Heart left ventricle (tissue), 16 donors: ENCODE data around the gene NNAT. TPM values are rescaled to one million over a fixed set of nuclear protein-coding genes. Genes with fewer than 3 reads are reported as not detected.

ENCODE experiments used
- ATAC-seq, 4 donors: fragments of 200-7000 bp; cut with Tn5 transposase; one replicate each; pipeline ENCODE4 v1.9.1; 2020 to 2022; ENCODE audit warnings: moderate library complexity in 4 of 4, mild to moderate bottlenecking in 3 of 4, moderate number of reproducible peaks in 1 of 4
- DNase-seq, 5 donors: peaks; one replicate each; pipeline ENCODE4 v3.0.0-alpha.2; 2020
- H3K27ac ChIP-seq, 12 donors: fragments of 200-600 bp; sonication (generic) in 4 of 12; one replicate each; pipeline versions ENCODE4 v1.5.0 to v1.8.0; 2016 to 2022; ENCODE audit warnings: mild to moderate bottlenecking in 2 of 12
- H3K27me3 ChIP-seq, 9 donors: fragments of 200-600 bp; sonication (generic) in 2 of 9; one replicate each; pipeline versions ENCODE4 v1.5.1 to v1.8.0; 2016 to 2022; ENCODE audit warnings: mild to moderate bottlenecking in 3 of 9
- H3K36me3 ChIP-seq, 9 donors: fragments of 200-600 bp; sonication (generic) in 2 of 9; one replicate each; pipeline versions ENCODE4 v1.5.0 to v1.8.0; 2018 to 2022; ENCODE audit warnings: mild to moderate bottlenecking in 2 of 9
- H3K4me1 ChIP-seq, 12 donors: fragments of 200-600 bp; sonication (generic) in 4 of 12; one replicate each; pipeline versions ENCODE4 v1.5.0 to v1.8.0; 2016 to 2022; ENCODE audit warnings: mild to moderate bottlenecking in 3 of 12
- H3K4me3 ChIP-seq, 12 donors: fragments of 200-600 bp; sonication (generic) in 4 of 12; one replicate each; pipeline versions ENCODE4 v1.5.0 to v1.8.0; 2017 to 2022; ENCODE audit warnings: mild to moderate bottlenecking in 9 of 12, moderate library complexity in 4 of 12
- H3K9me3 ChIP-seq, 12 donors: fragments of 200-600 bp; sonication (generic) in 4 of 12; one replicate each; pipeline versions ENCODE4 v1.5.0 to v1.8.0; 2016 to 2022; ENCODE audit warnings: mild to moderate bottlenecking in 1 of 12
- CTCF ChIP-seq, 12 donors: fragments of 200-600 bp; sonication (generic) in 4 of 12; IDR thresholded peaks; one replicate each; pipeline versions ENCODE4 v1.5.0 to v1.8.0; 2018 to 2022; ENCODE audit warnings: antibody characterized with exemption in 12 of 12, mild to moderate bottlenecking in 5 of 12
- POLR2A ChIP-seq, 2 donors: fragments of 450-650 bp; IDR thresholded peaks; one replicate each; pipeline ENCODE4 v1.6.1; 2017; ENCODE audit warnings: antibody characterized with exemption in 2 of 2, mild to moderate bottlenecking in 2 of 2, moderate library complexity in 2 of 2
- WGBS, 4 donors: extraction: QIAGEN DNeasy Blood & Tissue Kit in 2 of 4; methylation state at CpG; one replicate each; pipeline versions ENCODE4 v1.1.5 to v1.1.7; 2013 to 2018; 5-methylcytosine and 5-hydroxymethylcytosine counted together
- intact Hi-C, 10 donors: fragments of 100-400 bp; cut with DNase I; formaldehyde crosslinking; loops; one replicate each; pipeline versions ENCODE4 v1.11.1 to v1.14.2; 2022
- polyA plus RNA-seq, 2 donors: library from polyadenylated mRNA; stranded (reverse); fragments of 200-250 nt; gene quantifications; one replicate each; pipeline ENCODE4 v1.2.3, GENCODE V29; 2013
- total RNA-seq, 9 donors: library from RNA; depleted of rRNA in 2 of 9; stranded (reverse); fragments of >200 nt in 2 of 9; fragmentation: NEBNext Ultra II Directional in 3 of 9; extraction: Animal tissue kit (Norgen Biotek cat#: 25700) in 3 of 9; gene quantifications; one replicate each; pipeline versions ENCODE4 v1.1.0 to v1.2.4, GENCODE V29; 2016 to 2023
- donor health status: ischemic (EF 13 %, LVEDD 7.1; RV severe dilation, severe dysfunction).
- donor health status: healthy with polysubstance abuse.
- donor health status: DM: no; HTN: yes; CAD: no.
- donor health status: DM: no; HTN: no; CAD: no.
- donor health status: ischemic (EF 25% LVEDD 6.9; RV normal size, moderate dysfunction).
- donor health status: ischemic (EF 25% LVEDD 5.7; RV mildly dilated, moderate dysfunction).
- donor health status: healthy.
- donor health status: DM: yes; HTN: yes; CAD: no.
- donor health status: ischemic (EF 35%, LVEDD 5.7; RV mildly dilated, moderate dysfunction).
- donor health status: nonischemic (EF 11% LVEDD 7.7; RV severe dilation, severe dysfunction).
- donor health status: DM: yes; HTN: yes; CAD: no.
- donor health status: PGD.
- donor health status: ischemic (EF 29% LVEDD 5.4; RV normal size, mild dysfunction).
- donor health status: nonischemic (EF 23%, LVEDD 6.1; RV moderate dilation, normal function).

Gene NNAT
- total and polyA plus RNA-seq, 11 donors: 0.23 to 4.6 (median 0.57) TPM; not detected in 5

GRCh38 chr20:37490663-37491350, 30.2 kb upstream of the NNAT start:
- WGBS, 4 donors: 74 to 83% (median 78%) methylated on average over 7 of the region's 7 CpGs
- no peak for ATAC-seq

GRCh38 chr20:37492096-37492625, 28.9 kb upstream of the NNAT start:
- TF ChIP-seq POLR2A (IDR thresholded peaks at IDR 0.05) (no peak), CTCF (IDR thresholded peaks at IDR 0.05) (no peak)
- Histone ChIP-seq H3K36me3 (peaks cover 0 to 18% (median 0%) of the 10 kb centered on the region in 9 donors), H3K4me3 (no peak overlapping the region), H3K4me1 (no peaks in the 10 kb centered on the region), H3K27me3 (no peaks in the 10 kb centered on the region), H3K27ac (no peak overlapping the region), H3K9me3 (no peaks in the 10 kb centered on the region)
- WGBS, 4 donors: 92 to 96% (median 94%) methylated on average over 6 of the region's 6 CpGs
- intact Hi-C loops: no loop called here
- ATAC-seq: no peak
- DNase-seq: no peak

More at GRCh38 chr20:37490663-37491350, 30.2 kb upstream of the NNAT start:
- Histone ChIP-seq H3K4me1 (no peaks in the 10 kb centered on the region), H3K9me3 (no peaks in the 10 kb centered on the region), H3K4me3 (no peak overlapping the region), H3K27me3 (no peaks in the 10 kb centered on the region), H3K36me3 (peaks cover 0 to 18% (median 0%) of the 10 kb centered on the region in 9 donors), H3K27ac (no peak overlapping the region)
- DNase-seq: no peak
- TF ChIP-seq POLR2A (IDR thresholded peaks at IDR 0.05) (no peak), CTCF (IDR thresholded peaks at IDR 0.05) (no peak)
- intact Hi-C loops: no loop called here

DNA sequence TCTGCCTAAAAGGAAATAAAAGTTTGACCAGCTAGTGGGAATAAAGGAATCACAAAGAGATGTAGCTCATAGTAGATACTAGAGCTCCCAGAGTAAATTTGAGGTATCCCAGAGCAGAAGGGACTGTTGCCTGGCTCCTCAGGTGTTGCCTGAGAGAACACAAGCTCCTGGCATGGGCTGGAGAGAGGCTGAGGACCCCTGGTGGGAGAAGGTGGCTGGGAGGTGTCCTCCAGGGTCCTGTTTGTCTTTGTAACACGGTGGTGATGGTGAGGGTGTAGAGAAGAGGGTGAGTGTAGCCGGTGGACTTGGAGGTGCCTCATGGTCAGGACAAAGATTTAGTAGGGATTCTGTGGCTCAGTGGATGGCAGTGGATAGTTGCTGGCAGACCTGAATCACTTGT, 28.1 kb upstream of the NNAT start:
- DNase-seq (no peak), ATAC-seq (no peak)
- WGBS, 4 donors: 69 to 82% (median 76%) methylated on average over 2 of the region's 2 CpGs
- H3K9me3 ChIP-seq: no peaks in the 10 kb centered on the region
- H3K4me1 ChIP-seq: no peaks in the 10 kb centered on the region
- H3K4me3 ChIP-seq: no peak overlapping the region
- no peak overlapping the region for H3K27ac ChIP-seq
- peaks cover 0 to 18% (median 0%) of the 10 kb centered on the region in 9 donors for H3K36me3 ChIP-seq
- TF ChIP-seq CTCF (IDR thresholded peaks at IDR 0.05): no peak
- TF ChIP-seq POLR2A (IDR thresholded peaks at IDR 0.05): no peak
- H3K27me3 ChIP-seq: no peaks in the 10 kb centered on the region
- intact Hi-C loops: no loop called here

DNA sequence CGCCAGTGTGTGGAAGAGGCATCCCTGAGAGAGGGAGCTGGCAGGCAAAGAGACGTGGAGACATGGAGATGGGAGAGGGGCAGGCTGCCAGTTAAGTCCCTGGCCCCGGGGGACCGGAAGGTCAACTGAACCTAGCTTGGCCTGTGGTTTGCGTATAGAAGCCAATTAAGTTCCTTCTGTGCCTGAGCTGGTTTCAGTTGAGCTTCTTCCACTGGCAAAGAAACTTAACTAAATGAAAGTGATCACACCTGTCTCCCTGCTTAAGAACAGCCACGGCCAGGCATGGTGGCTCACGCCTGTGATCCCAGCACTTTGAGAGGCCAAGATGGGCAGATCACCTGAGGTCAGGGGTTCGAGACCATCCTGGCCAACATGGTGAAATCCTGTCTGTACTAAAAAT, 26.7 kb upstream of the NNAT start:
- Histone ChIP-seq H3K36me3 (peaks cover 0 to 18% (median 0%) of the 10 kb centered on the region in 9 donors), H3K4me1 (no peaks in the 10 kb centered on the region), H3K9me3 (no peaks in the 10 kb centered on the region), H3K27ac (no peak overlapping the region), H3K4me3 (no peak overlapping the region), H3K27me3 (no peaks in the 10 kb centered on the region)
- TF ChIP-seq POLR2A (IDR thresholded peaks at IDR 0.05) (no peak), CTCF (IDR thresholded peaks at IDR 0.05) (no peak)
- DNase-seq (no peak), ATAC-seq (no peak)
- 93 to 97% (median 94%) methylated on average over 8 of the region's 8 CpGs for WGBS, 4 donors
- intact Hi-C loops: no loop called here
